Measurements from ENCODE around the gene MYLK4. TPM values are rescaled to one million over a fixed set of nuclear protein-coding genes. Genes with fewer than 3 reads are reported as not detected.
A peak's percentile ranks its signal among the peaks of the same experiment; 100 is the strongest.

The MYLK4 gene
- total and polyA plus RNA-seq, 2 experiments from 2014 or later, result 0.29 to 0.43 TPM

DNA sequence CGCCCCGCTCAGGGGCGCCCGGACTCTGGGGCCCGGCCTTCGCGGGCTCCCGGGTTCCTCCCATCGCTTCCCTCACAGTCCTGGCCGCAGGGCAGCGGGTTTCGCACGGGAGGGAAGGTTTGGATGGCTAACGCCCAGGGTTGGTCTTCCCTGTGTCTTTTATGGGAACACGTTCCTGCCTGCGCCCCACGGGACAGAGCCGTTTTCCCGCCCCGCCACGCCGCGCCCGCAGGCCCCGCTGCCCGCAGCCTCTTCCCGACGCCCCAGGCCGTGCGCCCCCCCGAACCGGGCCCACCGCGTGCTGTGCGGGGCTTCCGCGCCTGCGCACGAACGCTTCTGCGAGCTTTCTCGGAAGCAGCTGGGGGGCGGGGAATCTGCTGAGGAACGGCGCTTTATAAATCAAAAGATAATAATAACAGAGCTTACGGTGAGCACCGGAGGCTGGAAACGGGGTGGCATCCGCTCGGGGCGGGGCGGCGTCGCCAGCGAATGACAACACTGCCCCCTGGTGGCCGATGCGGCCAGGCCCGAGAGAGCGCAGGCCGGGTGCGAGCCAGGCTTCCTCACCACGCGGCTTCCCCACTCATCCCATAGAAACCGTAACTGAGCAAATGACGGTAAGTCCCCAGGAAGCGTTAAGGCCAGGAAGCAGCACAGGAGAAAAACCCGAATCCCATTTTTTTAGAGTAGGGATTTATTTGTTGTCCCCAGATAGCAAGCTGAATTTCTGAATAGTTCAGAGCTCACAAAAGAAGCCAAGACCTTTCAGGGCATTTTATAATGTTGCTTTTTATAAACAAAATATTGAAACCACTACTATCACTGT lies 116.4 kb downstream of the MYLK4 start:
- Histone ChIP-seq H4K20me1 (ENCODE audit: insufficient read depth, poor library complexity, severe bottlenecking) (no peaks in the 10 kb centered on the region), H2AFZ (peak overlapping the region; percentile 70)

GRCh38 chr6:2633736-2634135 lies 117.0 kb downstream of the MYLK4 start:
- no peak for TF ChIP-seq CTCF (IDR thresholded peaks at IDR 0.05; ENCODE audit: poor library complexity)
- TF ChIP-seq EZH2 (IDR thresholded peaks at IDR 0.05; ENCODE audit: borderline replicate concordance), result no peak
- TF ChIP-seq EZH2phosphoT487 (IDR thresholded peaks at IDR 0.05; ENCODE audit: low read depth, severe bottlenecking, unreplicated experiment), result no peak
- no peaks in the 10 kb centered on the region for H3K36me3 ChIP-seq (replicated peaks; ENCODE audit: insufficient read depth, low read depth)
- H3K4me1 ChIP-seq (ENCODE audit: insufficient read depth), result no peaks in the 10 kb centered on the region
- WGBS (ENCODE audit: low lambda C conversion rate, missing lambda C conversion rate), result 78% methylated on average over 12 of the region's 13 CpGs
- no peaks in the 10 kb centered on the region for H3K9me3 ChIP-seq (ENCODE audit: low read depth)
- H3K27ac ChIP-seq, result peak overlapping the region; percentile 32
- H3K4me3 ChIP-seq, result peak overlapping the region; percentile 19
- no peaks in the 10 kb centered on the region for H3K9me2 ChIP-seq (replicated peaks; ENCODE audit: insufficient read depth)
- H2AFZ ChIP-seq, result peak overlapping the region; percentile 70
- H3K4me2 ChIP-seq, result peak overlapping the region; percentile 82
- no peaks in the 10 kb centered on the region for H3K79me2 ChIP-seq
- no peak for DNase-seq (ENCODE audit: low spot score)
- H4K20me1 ChIP-seq (ENCODE audit: insufficient read depth, poor library complexity, severe bottlenecking), result no peaks in the 10 kb centered on the region
- no peaks in the 10 kb centered on the region for H3K27me3 ChIP-seq

More for the DNA sequence above, 116.4 kb downstream of the MYLK4 start:
- Histone ChIP-seq H3K4me2 (peak overlapping the region; percentile 82), H3K79me2 (no peaks in the 10 kb centered on the region), H3K9me2 (replicated peaks; ENCODE audit: insufficient read depth) (no peaks in the 10 kb centered on the region), H3K27ac (peak overlapping the region; percentile 32), H3K36me3 (replicated peaks; ENCODE audit: insufficient read depth, low read depth) (no peaks in the 10 kb centered on the region), H3K4me1 (ENCODE audit: insufficient read depth) (no peaks in the 10 kb centered on the region), H3K9me3 (ENCODE audit: low read depth) (no peaks in the 10 kb centered on the region), H3K4me3 (peak overlapping the region; percentile 19), H3K27me3 (no peaks in the 10 kb centered on the region)
- WGBS (ENCODE audit: low lambda C conversion rate, missing lambda C conversion rate), result 4% methylated on average over 66 of the region's 67 CpGs
- no peak for TF ChIP-seq EZH2 (IDR thresholded peaks at IDR 0.05; ENCODE audit: borderline replicate concordance)
- TF ChIP-seq CTCF (IDR thresholded peaks at IDR 0.05; ENCODE audit: poor library complexity), result peak; percentile 99
- peak; percentile 91 for DNase-seq (ENCODE audit: low spot score)

- no peak for DNase-seq (ENCODE audit: low spot score)
- Histone ChIP-seq H3K4me2 (no peak overlapping the region), H3K79me2 (no peaks in the 10 kb centered on the region), H3K9me3 (ENCODE audit: low read depth) (no peaks in the 10 kb centered on the region), H3K4me1 (ENCODE audit: insufficient read depth) (no peaks in the 10 kb centered on the region), H3K36me3 (replicated peaks; ENCODE audit: insufficient read depth, low read depth) (no peaks in the 10 kb centered on the region), H3K9me2 (replicated peaks; ENCODE audit: insufficient read depth) (no peaks in the 10 kb centered on the region), H4K20me1 (ENCODE audit: insufficient read depth, poor library complexity, severe bottlenecking) (no peaks in the 10 kb centered on the region), H3K27me3 (no peaks in the 10 kb centered on the region), H3K27ac (no peak overlapping the region), H2AFZ (no peak overlapping the region), H3K4me3 (no peak overlapping the region)
- 88% methylated on average over 11 of the region's 11 CpGs for WGBS (ENCODE audit: low lambda C conversion rate, missing lambda C conversion rate)
- no peak for TF ChIP-seq EZH2phosphoT487 (IDR thresholded peaks at IDR 0.05; ENCODE audit: low read depth, severe bottlenecking, unreplicated experiment)
- no peak for TF ChIP-seq CTCF (IDR thresholded peaks at IDR 0.05; ENCODE audit: poor library complexity)
- TF ChIP-seq EZH2 (IDR thresholded peaks at IDR 0.05; ENCODE audit: borderline replicate concordance), result no peak
Measured at GRCh38 chr6:2632976-2633584, 117.6 kb downstream of the MYLK4 start.
